PC-3 (cell line): ENCODE measurements around the gene USP46.

ENCODE experiments used
- CTCF ChIP-seq: fragments of 300-600 bp; sonication (generic); conservative IDR thresholded peaks from 2 replicates; pipeline ENCODE4 v1.5.1; 2017; ENCODE audit warnings: antibody characterized with exemption, low read depth, mild to moderate bottlenecking, low read length
- EZH2 ChIP-seq: fragments of 300-600 bp; sonication (generic); IDR thresholded peaks from one replicate; pipeline ENCODE4 v1.6.1; 2017; ENCODE audit warnings: antibody characterized with exemption, mild to moderate bottlenecking, low read length; ENCODE audit not compliant: unreplicated experiment
- EZH2phosphoT487 ChIP-seq: fragments of 300-600 bp; sonication (generic); IDR thresholded peaks from 2 replicates; pipeline ENCODE4 v1.6.1; 2018; ENCODE audit warnings: mild to moderate bottlenecking, antibody characterized with exemption, low read length, borderline replicate concordance

- TF ChIP-seq CTCF: no peak
- TF ChIP-seq EZH2phosphoT487: no peak
- TF ChIP-seq EZH2: no peak
These were observed 34.4 kb upstream of the USP46 start for GRCh38 chr4:52693492-52693891.
